GM23338 (cell line): ENCODE data around the gene PEAR1. TPM values are rescaled to one million over a fixed set of nuclear protein-coding genes. Genes with fewer than 3 reads are reported as not detected.

Source experiments
- ATAC-seq: fragments of 200-7000 bp; cut with Tn5 transposase; 3 replicates; pipeline ENCODE4 v1.9.1; 2020
- DNase-seq: peaks from one replicate; pipeline ENCODE4 v3.0.0-alpha.2; 2015; ENCODE audit warnings: low spot score
- H2AFZ ChIP-seq: fragments of 200-600 bp; sonication (generic); 2 replicates; pipeline ENCODE4 v1.8.0; 2016; ENCODE audit warnings: antibody characterized with exemption, mild to moderate bottlenecking, moderate library complexity
- H3F3A ChIP-seq: fragments of 200-600 bp; sonication (generic); replicated peaks from 2 replicates; pipeline ENCODE4 v1.8.0; 2017; ENCODE audit warnings: antibody characterized with exemption, mixed run types, low read depth
- H3K27ac ChIP-seq: fragments of 200-600 bp; sonication (generic); 2 replicates; pipeline ENCODE4 v1.6.1; 2016; ENCODE audit warnings: low read depth
- H3K27me3 ChIP-seq: fragments of 200-600 bp; sonication (generic); 2 replicates; pipeline ENCODE4 v1.8.0; 2016; ENCODE audit warnings: mild to moderate bottlenecking, mixed run types, moderate library complexity; ENCODE audit not compliant: insufficient read depth
- H3K36me3 ChIP-seq: fragments of 200-600 bp; sonication (generic); 2 replicates; pipeline ENCODE4 v1.8.0; 2016; ENCODE audit warnings: mild to moderate bottlenecking; ENCODE audit not compliant: insufficient read depth
- H3K4me1 ChIP-seq: fragments of 200-600 bp; sonication (generic); 2 replicates; pipeline ENCODE4 v1.8.0; 2016; ENCODE audit warnings: mild to moderate bottlenecking, moderate library complexity; ENCODE audit not compliant: insufficient read depth
- H3K4me2 ChIP-seq: fragments of 200-600 bp; sonication (generic); 2 replicates; pipeline ENCODE4 v1.7.1; 2017; ENCODE audit warnings: mixed run types
- H3K4me3 ChIP-seq: fragments of 200-600 bp; sonication (generic); 2 replicates; pipeline ENCODE4 v1.6.1; 2016; ENCODE audit warnings: mixed run types
- H3K79me2 ChIP-seq: fragments of 200-600 bp; sonication (generic); replicated peaks from 2 replicates; pipeline ENCODE4 v1.8.0; 2017; ENCODE audit warnings: mild to moderate bottlenecking; ENCODE audit not compliant: insufficient read depth
- H3K9me2 ChIP-seq: fragments of 200-600 bp; sonication (generic); 2 replicates; pipeline ENCODE4 v1.8.0; 2017; ENCODE audit not compliant: insufficient read depth
- H4K20me1 ChIP-seq: fragments of 200-600 bp; sonication (generic); replicated peaks from 2 replicates; pipeline ENCODE4 v1.8.0; 2017; ENCODE audit warnings: mild to moderate bottlenecking; ENCODE audit not compliant: insufficient read depth
- H3K27ac Mint-ChIP-seq: 2 replicates; pipeline ENCODE4 v1.8.0; 2020; ENCODE audit warnings: inconsistent platforms, mild to moderate bottlenecking, moderate library complexity, mixed read lengths
- H3K27me3 Mint-ChIP-seq: 3 replicates; pipeline ENCODE4 v1.8.0; 2022; ENCODE audit warnings: low read depth, mild to moderate bottlenecking, moderate library complexity, mixed read lengths, inconsistent platforms; ENCODE audit not compliant: insufficient read depth, poor library complexity
- H3K36me3 Mint-ChIP-seq: 3 replicates; pipeline ENCODE4 v1.8.0; 2021; ENCODE audit warnings: low read depth, mild to moderate bottlenecking, inconsistent platforms, moderate library complexity, mixed read lengths
- H3K4me1 Mint-ChIP-seq: 3 replicates; pipeline ENCODE4 v1.8.0; 2020; ENCODE audit warnings: mild to moderate bottlenecking, inconsistent platforms, mixed read lengths
- H3K4me3 Mint-ChIP-seq: 3 replicates; pipeline ENCODE4 v1.8.0; 2021; ENCODE audit warnings: moderate library complexity, mild to moderate bottlenecking, inconsistent platforms, mixed read lengths
- H3K9me3 Mint-ChIP-seq: 3 replicates; pipeline ENCODE4 v1.8.0; 2020; ENCODE audit warnings: moderate library complexity, mild to moderate bottlenecking, inconsistent platforms, mixed read lengths
- JUNB ChIP-seq: IDR thresholded peaks from one replicate; pipeline ENCODE4 v1.6.1; 2016; ENCODE audit warnings: antibody characterized with exemption; ENCODE audit not compliant: unreplicated experiment
- NANOG ChIP-seq: IDR thresholded peaks from 2 replicates; pipeline ENCODE4 v1.6.1; 2016; ENCODE audit warnings: antibody characterized with exemption, borderline replicate concordance
- polyA plus RNA-seq: library from polyadenylated mRNA; unstranded; fragments of >200 nt; fragmentation: Nextera tagmentation; extraction: Ambion mirVana; gene quantifications from 2 replicates; pipeline ENCODE4 v1.2.1, GENCODE V29; 2016
- total RNA-seq: library from RNA; depleted of rRNA; stranded (reverse); fragments of >200 nt; shearing (Covaris generic); gene quantifications from 2 replicates; pipeline ENCODE4 v1.2.3, GENCODE V29; 2014
- TF ChIP-seq, protein P1 (sequence below): fragments of 250-450 bp; sonication (Bioruptor Pico); IDR thresholded peaks from 2 replicates; pipeline ENCODE4 v1.5.0; 2020; ENCODE audit warnings: mild to moderate bottlenecking, moderate library complexity
- TF ChIP-seq, protein P2 (sequence below), 2 experiments: fragments of 200-600 bp in 1 of 2; sonication (generic) in 1 of 2; conservative IDR thresholded peaks; 2 replicates each; pipeline versions ENCODE4 v1.5.1 to v1.6.1; 2016 to 2017; ENCODE audit warnings: antibody characterized with exemption in 2 of 2, low read depth in 2 of 2, mild to moderate bottlenecking in 2 of 2, moderate library complexity in 1 of 2

PEAR1 gene
- total and polyA plus RNA-seq, 2 experiments from 2014 or later: 0.28 to 0.47 TPM

DNA sequence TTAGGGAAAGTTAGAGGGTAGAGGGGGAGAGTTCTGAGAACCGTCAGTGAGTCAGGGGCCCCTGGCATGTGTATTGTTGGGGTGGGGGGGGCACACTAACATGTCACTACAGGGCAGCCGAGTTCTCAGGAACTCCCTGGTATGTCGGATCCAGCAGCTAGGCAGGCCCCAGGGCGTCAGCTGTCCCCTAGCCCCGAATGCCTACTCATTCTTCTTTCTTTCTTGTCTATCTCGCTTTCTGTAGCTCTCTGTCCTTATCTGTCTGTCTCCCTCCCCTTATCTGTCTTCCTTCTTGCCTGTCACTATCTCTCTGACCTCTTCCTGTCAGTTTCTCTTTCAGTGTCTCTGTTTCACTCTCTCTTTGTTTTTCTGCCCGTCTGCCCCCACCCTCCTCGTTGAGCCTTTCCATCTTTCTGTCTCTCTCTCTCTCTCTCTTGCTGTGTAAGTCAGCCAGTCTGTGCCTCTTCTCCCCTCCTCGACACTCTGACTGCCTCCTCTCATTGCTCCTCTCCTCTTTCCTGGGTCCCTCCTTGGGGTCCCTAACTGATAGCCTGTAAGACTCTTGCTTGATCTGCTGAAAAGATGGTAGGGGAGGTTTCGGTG, 30.4 kb upstream of the PEAR1 start (continued):
- TF ChIP-seq, protein P1, sequence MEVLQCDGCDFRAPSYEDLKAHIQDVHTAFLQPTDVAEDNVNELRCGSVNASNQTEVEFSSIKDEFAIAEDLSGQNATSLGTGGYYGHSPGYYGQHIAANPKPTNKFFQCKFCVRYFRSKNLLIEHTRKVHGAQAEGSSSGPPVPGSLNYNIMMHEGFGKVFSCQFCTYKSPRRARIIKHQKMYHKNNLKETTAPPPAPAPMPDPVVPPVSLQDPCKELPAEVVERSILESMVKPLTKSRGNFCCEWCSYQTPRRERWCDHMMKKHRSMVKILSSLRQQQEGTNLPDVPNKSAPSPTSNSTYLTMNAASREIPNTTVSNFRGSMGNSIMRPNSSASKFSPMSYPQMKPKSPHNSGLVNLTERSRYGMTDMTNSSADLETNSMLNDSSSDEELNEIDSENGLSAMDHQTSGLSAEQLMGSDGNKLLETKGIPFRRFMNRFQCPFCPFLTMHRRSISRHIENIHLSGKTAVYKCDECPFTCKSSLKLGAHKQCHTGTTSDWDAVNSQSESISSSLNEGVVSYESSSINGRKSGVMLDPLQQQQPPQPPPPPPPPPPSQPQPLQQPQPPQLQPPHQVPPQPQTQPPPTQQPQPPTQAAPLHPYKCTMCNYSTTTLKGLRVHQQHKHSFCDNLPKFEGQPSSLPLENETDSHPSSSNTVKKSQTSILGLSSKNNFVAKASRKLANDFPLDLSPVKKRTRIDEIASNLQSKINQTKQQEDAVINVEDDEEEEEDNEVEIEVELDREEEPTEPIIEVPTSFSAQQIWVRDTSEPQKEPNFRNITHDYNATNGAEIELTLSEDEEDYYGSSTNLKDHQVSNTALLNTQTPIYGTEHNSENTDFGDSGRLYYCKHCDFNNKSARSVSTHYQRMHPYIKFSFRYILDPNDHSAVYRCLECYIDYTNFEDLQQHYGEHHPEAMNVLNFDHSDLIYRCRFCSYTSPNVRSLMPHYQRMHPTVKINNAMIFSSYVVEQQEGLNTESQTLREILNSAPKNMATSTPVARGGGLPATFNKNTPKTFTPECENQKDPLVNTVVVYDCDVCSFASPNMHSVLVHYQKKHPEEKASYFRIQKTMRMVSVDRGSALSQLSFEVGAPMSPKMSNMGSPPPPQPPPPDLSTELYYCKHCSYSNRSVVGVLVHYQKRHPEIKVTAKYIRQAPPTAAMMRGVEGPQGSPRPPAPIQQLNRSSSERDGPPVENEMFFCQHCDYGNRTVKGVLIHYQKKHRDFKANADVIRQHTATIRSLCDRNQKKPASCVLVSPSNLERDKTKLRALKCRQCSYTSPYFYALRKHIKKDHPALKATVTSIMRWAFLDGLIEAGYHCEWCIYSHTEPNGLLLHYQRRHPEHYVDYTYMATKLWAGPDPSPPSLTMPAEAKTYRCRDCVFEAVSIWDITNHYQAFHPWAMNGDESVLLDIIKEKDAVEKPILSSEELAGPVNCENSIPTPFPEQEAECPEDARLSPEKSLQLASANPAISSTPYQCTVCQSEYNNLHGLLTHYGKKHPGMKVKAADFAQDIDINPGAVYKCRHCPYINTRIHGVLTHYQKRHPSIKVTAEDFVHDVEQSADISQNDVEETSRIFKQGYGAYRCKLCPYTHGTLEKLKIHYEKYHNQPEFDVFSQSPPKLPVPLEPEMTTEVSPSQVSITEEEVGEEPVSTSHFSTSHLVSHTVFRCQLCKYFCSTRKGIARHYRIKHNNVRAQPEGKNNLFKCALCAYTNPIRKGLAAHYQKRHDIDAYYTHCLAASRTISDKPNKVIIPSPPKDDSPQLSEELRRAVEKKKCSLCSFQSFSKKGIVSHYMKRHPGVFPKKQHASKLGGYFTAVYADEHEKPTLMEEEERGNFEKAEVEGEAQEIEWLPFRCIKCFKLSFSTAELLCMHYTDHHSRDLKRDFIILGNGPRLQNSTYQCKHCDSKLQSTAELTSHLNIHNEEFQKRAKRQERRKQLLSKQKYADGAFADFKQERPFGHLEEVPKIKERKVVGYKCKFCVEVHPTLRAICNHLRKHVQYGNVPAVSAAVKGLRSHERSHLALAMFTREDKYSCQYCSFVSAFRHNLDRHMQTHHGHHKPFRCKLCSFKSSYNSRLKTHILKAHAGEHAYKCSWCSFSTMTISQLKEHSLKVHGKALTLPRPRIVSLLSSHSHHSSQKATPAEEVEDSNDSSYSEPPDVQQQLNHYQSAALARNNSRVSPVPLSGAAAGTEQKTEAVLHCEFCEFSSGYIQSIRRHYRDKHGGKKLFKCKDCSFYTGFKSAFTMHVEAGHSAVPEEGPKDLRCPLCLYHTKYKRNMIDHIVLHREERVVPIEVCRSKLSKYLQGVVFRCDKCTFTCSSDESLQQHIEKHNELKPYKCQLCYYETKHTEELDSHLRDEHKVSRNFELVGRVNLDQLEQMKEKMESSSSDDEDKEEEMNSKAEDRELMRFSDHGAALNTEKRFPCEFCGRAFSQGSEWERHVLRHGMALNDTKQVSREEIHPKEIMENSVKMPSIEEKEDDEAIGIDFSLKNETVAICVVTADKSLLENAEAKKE (CRISPR knock-in tag): no peak
- TF ChIP-seq, protein P2, sequence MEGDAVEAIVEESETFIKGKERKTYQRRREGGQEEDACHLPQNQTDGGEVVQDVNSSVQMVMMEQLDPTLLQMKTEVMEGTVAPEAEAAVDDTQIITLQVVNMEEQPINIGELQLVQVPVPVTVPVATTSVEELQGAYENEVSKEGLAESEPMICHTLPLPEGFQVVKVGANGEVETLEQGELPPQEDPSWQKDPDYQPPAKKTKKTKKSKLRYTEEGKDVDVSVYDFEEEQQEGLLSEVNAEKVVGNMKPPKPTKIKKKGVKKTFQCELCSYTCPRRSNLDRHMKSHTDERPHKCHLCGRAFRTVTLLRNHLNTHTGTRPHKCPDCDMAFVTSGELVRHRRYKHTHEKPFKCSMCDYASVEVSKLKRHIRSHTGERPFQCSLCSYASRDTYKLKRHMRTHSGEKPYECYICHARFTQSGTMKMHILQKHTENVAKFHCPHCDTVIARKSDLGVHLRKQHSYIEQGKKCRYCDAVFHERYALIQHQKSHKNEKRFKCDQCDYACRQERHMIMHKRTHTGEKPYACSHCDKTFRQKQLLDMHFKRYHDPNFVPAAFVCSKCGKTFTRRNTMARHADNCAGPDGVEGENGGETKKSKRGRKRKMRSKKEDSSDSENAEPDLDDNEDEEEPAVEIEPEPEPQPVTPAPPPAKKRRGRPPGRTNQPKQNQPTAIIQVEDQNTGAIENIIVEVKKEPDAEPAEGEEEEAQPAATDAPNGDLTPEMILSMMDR (conservative IDR thresholded peaks at IDR 0.05; ENCODE audit: low read depth in 2 of 2): no peak

DNA sequence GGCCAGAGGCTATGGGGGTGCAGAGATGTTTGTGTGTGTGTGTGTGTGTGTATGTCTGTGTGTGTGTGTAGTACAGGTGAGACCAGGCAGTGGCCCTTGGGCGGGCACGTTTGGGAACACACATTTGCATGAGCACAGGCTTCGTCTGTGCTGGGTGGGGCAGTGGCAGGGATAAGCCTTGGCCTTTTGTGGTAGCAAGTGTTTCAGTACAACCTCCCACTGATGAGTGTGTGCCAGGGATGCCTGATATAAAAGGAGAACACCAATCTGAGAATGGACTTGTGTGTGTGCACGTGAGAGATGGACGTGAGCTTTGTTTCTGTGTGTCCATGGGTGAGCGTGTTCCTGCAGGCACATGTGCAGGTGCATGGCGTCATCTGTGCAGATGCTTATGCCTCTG, 29.9 kb upstream of the PEAR1 start:
- Mint-ChIP-seq H3K27ac (no peak overlapping the region), H3K4me1 (peaks cover 30% of the 10 kb centered on the region), H3K36me3 (no peaks in the 10 kb centered on the region), H3K27me3 (peaks cover 66% of the 10 kb centered on the region), H3K4me3 (no peak overlapping the region; the same call in 2 of the 3 replicates), H3K9me3 (peaks cover 3% of the 10 kb centered on the region; the same call in 1 of the 3 replicates)
- Histone ChIP-seq H4K20me1 (peaks cover 5% of the 10 kb centered on the region; the same call in 1 of the 2 replicates), H3K27me3 (peaks cover 74% of the 10 kb centered on the region), H3K4me3 (no peak overlapping the region), H3K79me2 (no peaks in the 10 kb centered on the region), H3K4me2 (no peak overlapping the region), H3K4me1 (peaks cover 19% of the 10 kb centered on the region; the same call in 1 of the 2 replicates), H3K36me3 (no peaks in the 10 kb centered on the region), H2AFZ (no peak overlapping the region), H3K9me2 (no peaks in the 10 kb centered on the region), H3F3A (0 out of 2 replicates have a peak, but pooled peaks cover 3% of the 10 kb centered on the region), H3K27ac (no peak overlapping the region)
- DNase-seq: no peak
- no peak for ATAC-seq
- no peak for TF ChIP-seq NANOG
- TF ChIP-seq JUNB: no peak
